Measurements from ENCODE around the gene TMEM247. TPM values are rescaled to one million over a fixed set of nuclear protein-coding genes. Genes with fewer than 3 reads are reported as not detected.

Gene TMEM247
- total and polyA plus RNA-seq, 2 of the 8 experiments (the other 6 are each of a cell fraction or from before 2014, with no cell fraction given), result not detected

DNA sequence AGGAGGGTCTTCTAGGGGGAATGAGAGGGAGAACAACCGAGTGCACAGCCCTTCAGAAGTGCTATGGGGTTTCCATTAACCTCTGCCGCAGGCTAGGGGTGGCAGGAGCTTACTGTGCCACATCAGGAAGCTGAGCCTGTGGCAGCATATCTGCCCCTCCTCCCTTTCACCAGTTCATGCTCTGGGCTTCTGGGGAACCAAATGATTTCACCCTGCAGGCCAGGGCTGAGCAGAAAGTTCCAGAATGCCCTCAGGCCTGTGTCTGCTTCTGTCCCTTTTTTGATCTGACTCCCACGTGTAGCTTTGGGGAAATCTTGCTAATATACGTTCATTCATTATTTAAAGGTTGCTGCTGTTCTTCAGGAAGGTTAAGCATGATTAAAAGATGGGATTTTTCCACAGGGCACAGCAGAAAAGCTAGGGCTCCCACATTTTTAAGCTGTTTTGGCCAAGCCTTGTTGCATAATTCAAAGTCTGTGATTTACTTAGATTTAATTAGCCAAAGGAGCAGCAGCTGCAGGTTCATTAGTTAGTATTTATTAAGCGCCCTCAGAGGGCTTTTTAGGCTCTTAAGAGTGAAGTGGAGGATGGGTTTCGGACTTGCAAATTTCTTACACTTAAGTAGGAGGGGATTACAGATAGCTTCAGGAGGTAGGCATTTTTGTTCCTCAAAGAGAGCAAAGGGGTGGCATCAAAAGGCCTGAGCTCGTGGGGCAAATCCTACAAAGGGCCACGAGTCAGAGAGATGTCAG lies 10.2 kb downstream of the TMEM247 start (continued):
- TF ChIP-seq, protein P1, sequence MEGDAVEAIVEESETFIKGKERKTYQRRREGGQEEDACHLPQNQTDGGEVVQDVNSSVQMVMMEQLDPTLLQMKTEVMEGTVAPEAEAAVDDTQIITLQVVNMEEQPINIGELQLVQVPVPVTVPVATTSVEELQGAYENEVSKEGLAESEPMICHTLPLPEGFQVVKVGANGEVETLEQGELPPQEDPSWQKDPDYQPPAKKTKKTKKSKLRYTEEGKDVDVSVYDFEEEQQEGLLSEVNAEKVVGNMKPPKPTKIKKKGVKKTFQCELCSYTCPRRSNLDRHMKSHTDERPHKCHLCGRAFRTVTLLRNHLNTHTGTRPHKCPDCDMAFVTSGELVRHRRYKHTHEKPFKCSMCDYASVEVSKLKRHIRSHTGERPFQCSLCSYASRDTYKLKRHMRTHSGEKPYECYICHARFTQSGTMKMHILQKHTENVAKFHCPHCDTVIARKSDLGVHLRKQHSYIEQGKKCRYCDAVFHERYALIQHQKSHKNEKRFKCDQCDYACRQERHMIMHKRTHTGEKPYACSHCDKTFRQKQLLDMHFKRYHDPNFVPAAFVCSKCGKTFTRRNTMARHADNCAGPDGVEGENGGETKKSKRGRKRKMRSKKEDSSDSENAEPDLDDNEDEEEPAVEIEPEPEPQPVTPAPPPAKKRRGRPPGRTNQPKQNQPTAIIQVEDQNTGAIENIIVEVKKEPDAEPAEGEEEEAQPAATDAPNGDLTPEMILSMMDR (IDR thresholded peaks at IDR 0.05; ENCODE audit: control extremely low read depth in 1 of 3, insufficient read depth in 1 of 3, low read depth in 1 of 3, low read length in 3 of 3), result no peak

All from H1 (cell line).